ENCODE data around the gene MUC4.
"Not testable (repeated sequence)": the region's sequence is repeated elsewhere in the genome, so short reads cannot be mapped to it uniquely, and the experiment has no call there.

The MUC4 gene

GRCh38 chr3:195711091-195711812, 100.5 kb downstream of the MUC4 start:
- DNase-seq: not testable (repeated sequence)

- not testable (repeated sequence) for DNase-seq
Measured at GRCh38 chr3:195710126-195710905, 101.4 kb downstream of the MUC4 start.

GRCh38 chr3:195709676-195710085, 102.0 kb downstream of the MUC4 start:
- no peak for DNase-seq

- DNase-seq: no peak
Measured at GRCh38 chr3:195708626-195709481, 102.9 kb downstream of the MUC4 start.

GRCh38 chr3:195708061-195708460, 103.7 kb downstream of the MUC4 start:
- DNase-seq: no peak

- DNase-seq: no peak
Measured at GRCh38 chr3:195705081-195705991, 106.4 kb downstream of the MUC4 start.

- no peak for DNase-seq
Measured at GRCh38 chr3:195704433-195704999, 107.2 kb downstream of the MUC4 start.

- DNase-seq: no peak
Measured at GRCh38 chr3:195703776-195704175, 108.0 kb downstream of the MUC4 start.

- no peak for DNase-seq
Measured at GRCh38 chr3:195701042-195701915, 110.5 kb downstream of the MUC4 start.

GRCh38 chr3:195700319-195700718, 111.4 kb downstream of the MUC4 start:
- no peak for DNase-seq

GRCh38 chr3:195699860-195700259, 111.9 kb downstream of the MUC4 start:
- no peak for DNase-seq

GRCh38 chr3:195699388-195699771, 112.3 kb downstream of the MUC4 start:
- DNase-seq: no peak

GRCh38 chr3:195698647-195699387, 112.9 kb downstream of the MUC4 start:
- no peak for DNase-seq

GRCh38 chr3:195698325-195698646, 113.4 kb downstream of the MUC4 start:
- no peak for DNase-seq

GRCh38 chr3:195697582-195698324, 114.0 kb downstream of the MUC4 start:
- DNase-seq: no peak
